GM12878 (cell line): ENCODE data around the gene CSTPP1. TPM values are rescaled to one million over a fixed set of nuclear protein-coding genes. Genes with fewer than 3 reads are reported as not detected.

ENCODE experiments used
- ATAC-seq: fragments of 200-7000 bp; cut with Tn5 transposase; 3 replicates; pipeline ENCODE4 v1.9.1; 2020; ENCODE audit warnings: mild to moderate bottlenecking, moderate library complexity
- BruUV-seq: library from RNA; stranded (reverse); fragments of 400-500 nt; replicated peaks from 2 replicates; lab custom pipeline; 2021; lab: Mats Ljungman, UMichigan
- CTCF ChIA-PET: fragments of 300-600 bp; sonication (Branson Sonifier 250); formaldehyde crosslinking; extraction: SDS; loops from one replicate; lab custom pipeline; 2021; ENCODE audit warnings: inconsistent platforms; lab: Yijun Ruan, JAX
- POLR2A ChIA-PET: fragments of 350-600 bp; formaldehyde crosslinking; extraction: SDS; loops from one replicate; lab custom pipeline; 2021; ENCODE audit warnings: inconsistent platforms; lab: Charles Lee
- RAD21 ChIA-PET: fragments of 300-600 bp; sonication (Branson Sonifier 250); formaldehyde crosslinking; loops from one replicate; lab custom pipeline; 2023; ENCODE audit warnings: antibody characterized with exemption; ENCODE audit not compliant: unreplicated experiment; lab: Charles Lee
- SMC1A ChIA-PET: fragments of 300-600 bp; sonication (Branson Sonifier 250); formaldehyde crosslinking; loops from one replicate; lab custom pipeline; 2023; ENCODE audit not compliant: unreplicated experiment, uncharacterized antibody; lab: Charles Lee
- DNase-seq: peaks from one replicate; pipeline ENCODE4 v3.0.0-alpha.2; 2011; ENCODE audit warnings: low read depth, low spot score
- FAIRE-seq: peaks from 3 replicates; lab custom pipeline; 2011; peaks lifted over from hg19 to GRCh38; lab: Jason Lieb, UNC
- H2AFZ ChIP-seq: 2 replicates; pipeline ENCODE4 v1.6.0; 2011; ENCODE audit warnings: low read depth, low read length, control low read depth; ENCODE audit not compliant: control insufficient read depth
- H3K27ac ChIP-seq: 2 replicates; pipeline ENCODE4 v1.5.1; 2011; ENCODE audit warnings: control low read depth; ENCODE audit not compliant: control insufficient read depth, insufficient read depth
- H3K27me3 ChIP-seq, 2 experiments: replicated peaks in 1 of 2; 2 replicates each; pipeline versions ENCODE4 v1.6.0 to v1.6.1; 2011; ENCODE audit warnings: low read length in 1 of 2; ENCODE audit not compliant: control insufficient read depth in 2 of 2, insufficient read depth in 2 of 2
- H3K36me3 ChIP-seq, 2 experiments: 2 replicates each; pipeline ENCODE4 v1.5.1; 2011; ENCODE audit warnings: low read length in 1 of 2; ENCODE audit not compliant: control insufficient read depth in 2 of 2, insufficient read depth in 2 of 2
- H3K4me1 ChIP-seq: 2 replicates; pipeline ENCODE4 v1.6.1; 2011; ENCODE audit warnings: mild to moderate bottlenecking, low read length, moderate library complexity, mixed read lengths; ENCODE audit not compliant: control insufficient read depth, insufficient read depth
- H3K4me2 ChIP-seq: 2 replicates; pipeline ENCODE4 v1.6.0; 2011; ENCODE audit warnings: control low read depth; ENCODE audit not compliant: control insufficient read depth, insufficient read depth
- H3K4me3 ChIP-seq: fragments of 200-600 bp; sonication (generic); 2 replicates; pipeline ENCODE4 v1.5.1; 2016
- H3K79me2 ChIP-seq: 2 replicates; pipeline ENCODE4 v1.6.0; 2011; ENCODE audit warnings: low read length; ENCODE audit not compliant: control insufficient read depth, insufficient read depth
- H3K9ac ChIP-seq: 2 replicates; pipeline ENCODE4 v1.8.0; 2011; ENCODE audit warnings: low read length, control low read depth, mixed read lengths; ENCODE audit not compliant: control insufficient read depth, insufficient read depth
- H3K9me3 ChIP-seq: replicated peaks from 3 replicates; pipeline ENCODE4 v1.5.1; 2011; ENCODE audit warnings: mild to moderate bottlenecking, low read length; ENCODE audit not compliant: control insufficient read depth, insufficient read depth
- H4K20me1 ChIP-seq: 2 replicates; pipeline ENCODE4 v1.6.0; 2011; ENCODE audit not compliant: control insufficient read depth, insufficient read depth
- BCL11A ChIP-seq: IDR thresholded peaks from 2 replicates; pipeline ENCODE4 v1.6.1; 2011; ENCODE audit warnings: low read depth, low read length
- CHD4 ChIP-seq: fragments of 200-600 bp; sonication (generic); IDR thresholded peaks from 2 replicates; pipeline ENCODE4 v1.6.1; 2016; ENCODE audit warnings: mild to moderate bottlenecking
- CREB1 ChIP-seq: IDR thresholded peaks from 2 replicates; pipeline ENCODE4 v1.6.1; 2012; ENCODE audit warnings: low read depth, mild to moderate bottlenecking, inconsistent platforms
- CREM ChIP-seq: IDR thresholded peaks from 2 replicates; pipeline ENCODE4 v1.6.1; 2014; ENCODE audit warnings: antibody characterized with exemption, low read depth
- ETV6 ChIP-seq, 2 experiments: fragments of 450-650 bp in 1 of 2; IDR thresholded peaks in 1 of 2; conservative IDR thresholded peaks in 1 of 2; 2 replicates each; pipeline ENCODE4 v1.6.1; 2014; ENCODE audit warnings: antibody characterized with exemption in 1 of 2, borderline replicate concordance in 1 of 2, low read depth in 1 of 2, mild to moderate bottlenecking in 1 of 2, moderate library complexity in 1 of 2
- EZH2 ChIP-seq: IDR thresholded peaks from 2 replicates; pipeline ENCODE4 v1.6.1; 2012; ENCODE audit warnings: low read depth, mild to moderate bottlenecking, control low read depth, inconsistent platforms, low read length, borderline replicate concordance; ENCODE audit not compliant: control insufficient read depth
- IKZF2 ChIP-seq, 2 experiments: fragments of 450-650 bp; IDR thresholded peaks; 2 replicates each; pipeline ENCODE4 v1.6.1; 2017; ENCODE audit warnings: mild to moderate bottlenecking in 2 of 2, moderate library complexity in 2 of 2
- JUNB ChIP-seq: IDR thresholded peaks from 2 replicates; pipeline ENCODE4 v1.6.1; 2016; ENCODE audit warnings: antibody characterized with exemption, mild to moderate bottlenecking
- MYB ChIP-seq: fragments of 150-350 bp; IDR thresholded peaks from 2 replicates; pipeline ENCODE4 v1.6.1; 2014; ENCODE audit warnings: mild to moderate bottlenecking, low read depth, low read length, borderline replicate concordance
- PAX8 ChIP-seq: fragments of 450-650 bp; IDR thresholded peaks from 2 replicates; pipeline ENCODE4 v1.6.1; 2017; ENCODE audit warnings: mild to moderate bottlenecking, moderate library complexity
- RCOR1 ChIP-seq: conservative IDR thresholded peaks from 2 replicates; pipeline ENCODE4 v1.6.1; 2012; ENCODE audit warnings: low read depth, low read length, improper control_type of control experiment
- RFX5 ChIP-seq: IDR thresholded peaks from 2 replicates; pipeline ENCODE4 v1.6.1; 2011; ENCODE audit warnings: low read depth, low read length, improper control_type of control experiment
- STAT1 ChIP-seq: fragments of 450-650 bp; conservative IDR thresholded peaks from 2 replicates; pipeline ENCODE4 v1.6.1; 2014; ENCODE audit warnings: antibody characterized with exemption, mild to moderate bottlenecking
- SUPT20H ChIP-seq: IDR thresholded peaks from 2 replicates; pipeline ENCODE4 v1.6.1; 2011; ENCODE audit warnings: low read depth, mild to moderate bottlenecking, low read length, moderate library complexity, borderline replicate concordance; ENCODE audit not compliant: control insufficient read depth
- TCF12 ChIP-seq: IDR thresholded peaks from 2 replicates; pipeline ENCODE4 v1.6.1; 2011; ENCODE audit warnings: low read depth, mild to moderate bottlenecking, low read length
- WGBS: methylation state at CpG from one replicate; pipeline ENCODE4 v1.1.6; 2016; ENCODE audit warnings: low lambda C conversion rate; ENCODE audit not compliant: insufficient replicate concordance, insufficient coverage; ENCODE audit errors: missing lambda C conversion rate; 5-methylcytosine and 5-hydroxymethylcytosine counted together
- in situ Hi-C: fragments of 300-500 bp; cut with MboI; formaldehyde crosslinking; loops from 9 replicates; pipeline ENCODE4 v1.14.3; 2018; ENCODE audit warnings: mixed read lengths
- intact Hi-C: fragments of 100-400 bp; cut with micrococcal nuclease; formaldehyde crosslinking; loops from one replicate; pipeline ENCODE4 v1.14.2; 2022; ENCODE audit not compliant: unreplicated experiment
- polyA plus RNA-seq, 11 experiments: library from polyadenylated mRNA; depleted of rRNA in 4 of 11; unstranded in 6 of 11; stranded (reverse) in 5 of 11; fragments of >200 nt; fragmentation: Nextera tagmentation in 4 of 11; fragmentation: Illumina TruSeq in 1 of 11; extraction: Ambion mirVana in 4 of 11; extraction: Trizol in 1 of 11; gene quantifications; 1 replicate in 1 of 11; 2 replicates in 10 of 11; pipeline versions ENCODE4 v1.2.1 to v1.2.3, GENCODE V29; 2011 to 2016; ENCODE audit warnings: inconsistent platforms in 2 of 11, missing spikeins in 2 of 11, low read depth in 1 of 11
- total RNA-seq, 4 experiments: library from RNA; depleted of rRNA in 3 of 4; stranded (reverse); fragments of >200 nt in 3 of 4; fragmentation: Illumina TruSeq in 1 of 4; extraction: Trizol in 1 of 4; gene quantifications; 2 replicates each; pipeline versions ENCODE4 v1.2.1 to v1.2.3, GENCODE V29; 2013 to 2021
- TF ChIP-seq, protein P1 (sequence below): fragments of 150-350 bp; IDR thresholded peaks from 2 replicates; pipeline ENCODE4 v1.6.1; 2016; ENCODE audit warnings: low read depth, low read length
- TF ChIP-seq, protein P2 (sequence below): IDR thresholded peaks from 2 replicates; pipeline ENCODE4 v1.6.1; 2011; ENCODE audit warnings: low read depth, low read length, improper control_type of control experiment, borderline replicate concordance
- TF ChIP-seq, protein P3 (sequence below): IDR thresholded peaks from 2 replicates; pipeline ENCODE4 v1.6.1; 2012; ENCODE audit warnings: low read depth, low read length, improper control_type of control experiment

The CSTPP1 gene
- total and polyA plus RNA-seq, 10 of the 15 experiments (the other 5 are each of a cell fraction or from before 2014, with no cell fraction given): 7.1 to 23.4 (median 17.5) TPM

DNA sequence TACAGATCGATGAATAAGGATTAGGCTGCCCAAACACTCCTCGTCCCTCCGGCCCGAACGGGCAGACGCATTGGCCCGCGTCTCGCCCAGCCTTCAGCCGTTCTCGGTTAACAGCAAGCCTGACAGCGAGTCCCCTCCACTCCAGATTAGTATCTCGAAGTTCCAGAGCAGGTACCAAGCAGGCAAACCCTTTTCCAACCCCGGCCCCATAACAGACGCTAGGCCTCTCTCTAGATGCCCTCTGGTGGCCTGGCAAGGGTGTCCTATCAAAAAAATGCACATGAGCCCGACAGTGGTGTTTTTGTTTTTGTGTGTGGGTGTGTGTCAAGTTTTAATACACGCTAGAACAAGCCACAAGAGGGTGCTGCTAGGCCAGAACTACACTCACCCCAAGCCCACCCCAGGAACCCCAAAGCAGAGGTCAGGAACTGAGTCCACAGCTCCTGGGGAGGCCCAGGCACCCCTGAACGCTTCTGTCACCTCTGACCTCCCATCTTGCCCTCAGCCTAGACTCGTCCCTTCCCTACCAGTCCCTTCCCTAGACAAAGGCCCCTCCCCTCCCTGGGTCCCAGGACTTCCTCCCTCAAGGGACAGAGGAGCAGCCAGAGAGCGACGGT lies 240.8 kb downstream of the CSTPP1 start (continued):
- TF ChIP-seq CHD4: no peak
- TF ChIP-seq RCOR1: no peak
- TF ChIP-seq MYB: no peak
- TF ChIP-seq CREB1: peak; percentile 24; the same call in 1 of the 2 replicates
- no peak for TF ChIP-seq PAX8
- TF ChIP-seq BCL11A: no peak
- no peak for TF ChIP-seq SUPT20H
- TF ChIP-seq RFX5: no peak
- no peak for TF ChIP-seq JUNB
- TF ChIP-seq STAT1: no peak

DNA sequence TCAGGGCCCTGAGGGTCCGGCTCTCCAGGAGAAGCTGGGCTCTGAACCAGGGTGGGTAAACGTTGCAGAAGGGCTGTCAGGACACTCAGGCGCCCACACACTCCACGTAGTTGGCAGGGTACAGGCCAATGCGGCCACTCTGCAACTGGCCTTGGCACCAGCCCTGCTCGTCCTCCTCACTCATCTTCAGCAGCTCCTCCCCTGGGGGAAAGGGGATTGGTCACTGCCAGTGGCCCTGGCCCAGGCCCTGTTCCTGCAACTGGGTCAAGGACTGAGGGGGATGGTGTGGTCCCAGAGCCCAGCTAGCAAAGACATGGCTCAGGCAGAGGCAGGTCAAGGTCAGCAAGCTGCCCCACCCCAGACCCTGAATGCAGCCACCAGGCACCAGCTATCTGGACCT lies 241.3 kb downstream of the CSTPP1 start:
- Histone ChIP-seq H3K4me1 (peaks cover 14% of the 10 kb centered on the region), H3K4me3 (peak overlapping the region; percentile 72; the same call in 1 of the 2 replicates), H3K9ac (peak overlapping the region; percentile 79), H3K36me3 (peaks cover 3 to 6% of the 10 kb centered on the region in 2 experiments; a peak in 2 of 4 replicates), H3K9me3 (no peaks in the 10 kb centered on the region), H2AFZ (peak overlapping the region; percentile 94), H3K4me2 (peak overlapping the region; percentile 93), H4K20me1 (no peaks in the 10 kb centered on the region), H3K79me2 (peaks cover 32% of the 10 kb centered on the region), H3K27me3 (no peaks in the 10 kb centered on the region), H3K27ac (peak overlapping the region; percentile 69)
- ChIA-PET CTCF (interaction anchor here (0.8 to 6.6 kb wide), 24 partner anchors 10 to 677 kb away, joined by 3 to 88 read pairs (median 5); partner anchors contain the start of genes ACP2, DDB2, MADD and NR1H3), POLR2A (interaction anchor here (0.7 to 1.7 kb wide), 7 partner anchors 10 to 103 kb away, joined by 3 to 6 read pairs (median 3); partner anchors contain the start of gene DDB2), RAD21 (interaction anchor here (0.8 to 3.7 kb wide), 8 partner anchors 36 to 675 kb away, joined by 3 to 29 read pairs (median 3); partner anchors contain the start of gene DDB2), SMC1A (interaction anchor here (0.6 to 5.1 kb wide), 9 partner anchors 37 to 275 kb away, joined by 3 to 35 read pairs (median 4); partner anchors contain the start of genes ACP2, DDB2 and NR1H3)
- no peak for FAIRE-seq
- no peak for DNase-seq
- in situ Hi-C loops (loop anchor here (5.0 kb wide), 1 partner anchor 244 kb away; no protein-coding TSS in a partner anchor), intact Hi-C loops (loop anchor here (1.0 to 10.0 kb wide), 9 partner anchors 37 to 667 kb away; partner anchors contain the start of genes ACP2, DDB2, NUP160 and PSMC3)
- no TSS peak for BruUV-seq
- no peak for ATAC-seq
- 44% methylated on average over 6 of the region's 6 CpGs for WGBS
- no peak for TF ChIP-seq ETV6 (conservative IDR thresholded peaks at IDR 0.05 in 1 of 2, IDR thresholded peaks at IDR 0.05 in 1 of 2; ENCODE audit: borderline replicate concordance in 1 of 2, low read depth in 1 of 2)
- TF ChIP-seq, protein P1, sequence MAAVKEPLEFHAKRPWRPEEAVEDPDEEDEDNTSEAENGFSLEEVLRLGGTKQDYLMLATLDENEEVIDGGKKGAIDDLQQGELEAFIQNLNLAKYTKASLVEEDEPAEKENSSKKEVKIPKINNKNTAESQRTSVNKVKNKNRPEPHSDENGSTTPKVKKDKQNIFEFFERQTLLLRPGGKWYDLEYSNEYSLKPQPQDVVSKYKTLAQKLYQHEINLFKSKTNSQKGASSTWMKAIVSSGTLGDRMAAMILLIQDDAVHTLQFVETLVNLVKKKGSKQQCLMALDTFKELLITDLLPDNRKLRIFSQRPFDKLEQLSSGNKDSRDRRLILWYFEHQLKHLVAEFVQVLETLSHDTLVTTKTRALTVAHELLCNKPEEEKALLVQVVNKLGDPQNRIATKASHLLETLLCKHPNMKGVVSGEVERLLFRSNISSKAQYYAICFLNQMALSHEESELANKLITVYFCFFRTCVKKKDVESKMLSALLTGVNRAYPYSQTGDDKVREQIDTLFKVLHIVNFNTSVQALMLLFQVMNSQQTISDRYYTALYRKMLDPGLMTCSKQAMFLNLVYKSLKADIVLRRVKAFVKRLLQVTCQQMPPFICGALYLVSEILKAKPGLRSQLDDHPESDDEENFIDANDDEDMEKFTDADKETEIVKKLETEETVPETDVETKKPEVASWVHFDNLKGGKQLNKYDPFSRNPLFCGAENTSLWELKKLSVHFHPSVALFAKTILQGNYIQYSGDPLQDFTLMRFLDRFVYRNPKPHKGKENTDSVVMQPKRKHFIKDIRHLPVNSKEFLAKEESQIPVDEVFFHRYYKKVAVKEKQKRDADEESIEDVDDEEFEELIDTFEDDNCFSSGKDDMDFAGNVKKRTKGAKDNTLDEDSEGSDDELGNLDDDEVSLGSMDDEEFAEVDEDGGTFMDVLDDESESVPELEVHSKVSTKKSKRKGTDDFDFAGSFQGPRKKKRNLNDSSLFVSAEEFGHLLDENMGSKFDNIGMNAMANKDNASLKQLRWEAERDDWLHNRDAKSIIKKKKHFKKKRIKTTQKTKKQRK: no peak
- TF ChIP-seq, protein P2, sequence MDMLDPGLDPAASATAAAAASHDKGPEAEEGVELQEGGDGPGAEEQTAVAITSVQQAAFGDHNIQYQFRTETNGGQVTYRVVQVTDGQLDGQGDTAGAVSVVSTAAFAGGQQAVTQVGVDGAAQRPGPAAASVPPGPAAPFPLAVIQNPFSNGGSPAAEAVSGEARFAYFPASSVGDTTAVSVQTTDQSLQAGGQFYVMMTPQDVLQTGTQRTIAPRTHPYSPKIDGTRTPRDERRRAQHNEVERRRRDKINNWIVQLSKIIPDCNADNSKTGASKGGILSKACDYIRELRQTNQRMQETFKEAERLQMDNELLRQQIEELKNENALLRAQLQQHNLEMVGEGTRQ: no peak
- TF ChIP-seq IKZF2 (IDR thresholded peaks at IDR 0.05): no peak
- no peak for TF ChIP-seq EZH2
- no peak for TF ChIP-seq CREM
- no peak for TF ChIP-seq TCF12
- TF ChIP-seq, protein P3, sequence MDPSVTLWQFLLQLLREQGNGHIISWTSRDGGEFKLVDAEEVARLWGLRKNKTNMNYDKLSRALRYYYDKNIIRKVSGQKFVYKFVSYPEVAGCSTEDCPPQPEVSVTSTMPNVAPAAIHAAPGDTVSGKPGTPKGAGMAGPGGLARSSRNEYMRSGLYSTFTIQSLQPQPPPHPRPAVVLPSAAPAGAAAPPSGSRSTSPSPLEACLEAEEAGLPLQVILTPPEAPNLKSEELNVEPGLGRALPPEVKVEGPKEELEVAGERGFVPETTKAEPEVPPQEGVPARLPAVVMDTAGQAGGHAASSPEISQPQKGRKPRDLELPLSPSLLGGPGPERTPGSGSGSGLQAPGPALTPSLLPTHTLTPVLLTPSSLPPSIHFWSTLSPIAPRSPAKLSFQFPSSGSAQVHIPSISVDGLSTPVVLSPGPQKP: no peak
